Measurements from ENCODE around the gene MRM2. TPM values are rescaled to one million over a fixed set of nuclear protein-coding genes. Genes with fewer than 3 reads are reported as not detected.

Gene MRM2
- 10 to 100 TPM; 19.9 to 39.7 (median 23.7) TPM for total RNA-seq

DNA sequence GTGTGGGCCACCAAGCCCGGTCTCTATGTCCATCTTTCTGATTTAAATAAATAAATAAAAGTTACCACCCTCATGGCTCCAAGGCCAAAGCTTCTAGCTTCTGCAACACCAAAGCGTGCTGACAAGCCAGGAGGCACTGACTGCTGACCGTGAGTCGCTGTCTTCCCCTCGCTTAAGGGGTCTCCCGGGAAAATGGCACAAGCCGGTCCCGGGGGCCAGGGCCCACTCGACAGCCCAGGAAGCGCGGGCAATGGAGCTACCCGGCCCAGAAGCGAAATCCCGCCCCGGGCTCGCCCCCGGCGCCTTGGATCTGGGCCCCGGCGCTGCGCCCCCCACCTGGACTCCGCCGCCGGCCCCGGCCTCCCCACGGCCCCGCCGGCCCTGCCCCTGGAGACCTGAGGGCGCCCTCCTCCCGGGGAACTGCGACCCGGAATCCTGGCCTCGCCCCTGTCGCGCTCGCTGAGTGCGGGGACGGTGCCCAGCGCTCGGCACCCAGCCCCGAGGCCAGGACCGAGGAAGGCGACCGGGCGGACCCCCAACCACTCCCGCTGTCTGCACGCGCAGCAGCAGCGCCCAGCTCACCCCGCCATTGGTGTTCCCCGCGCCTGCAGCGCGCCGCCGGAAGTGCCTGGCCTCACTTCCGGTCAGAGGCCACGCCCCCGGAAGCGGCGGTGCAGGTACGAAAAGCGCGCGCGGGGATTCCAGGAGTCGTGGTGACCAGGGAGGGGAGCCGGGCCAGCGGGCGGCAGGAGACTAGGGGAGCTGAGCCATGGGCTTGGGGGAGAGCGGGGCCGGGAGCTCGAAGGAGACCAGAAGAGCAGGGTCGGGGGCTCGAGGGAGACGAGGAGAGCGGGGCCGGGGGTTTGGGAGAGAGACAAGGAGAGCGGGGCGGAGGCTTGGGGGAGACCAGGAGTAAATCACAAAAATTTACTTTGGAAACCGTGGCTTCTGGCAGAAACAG, at the start of gene MRM2, which contains the start of gene NUDT1:
Gene MRM2, minus strand, starts transcription at position 626 of the 961 bp plus-strand sequence. Its CDS starts 36 bp downstream, at position 590.
Gene NUDT1, plus strand, starts transcription at position 647 of the 961 bp plus-strand sequence. CDS start 2,349 bp downstream, outside the sequence.
- Histone ChIP-seq H3K4me1 (replicated peaks in 1 of 2) (peaks cover 6 to 10% of the 10 kb centered on the region in 2 donors), H3K4me3 (peak within 1 kb of the TSS; percentile 92 to 100 (median 98)), H3K27ac (peak within 1 kb of the TSS; percentile 74 to 87)
- 0 to 8% (median 0%) methylated on average over 1 to 6 of the region's 81 CpGs; no CpG with 5 or more reads in 3 of the 10 experiments for WGBS, 10 experiments
- in situ Hi-C loops (cut with MboI; ENCODE audit: low pct_unique_long_range_greater_than_20kb in 2 of 9, low sequenced_read_pairs in 9 of 9, unreplicated experiment in 9 of 9), result loop anchor here in 1 of 9 experiments (25.0 kb wide), 1 partner anchor 580 kb away; the partner anchor contains the start of gene ELFN1
- peak; percentile 95 to 98 (median 96) for ATAC-seq (replicated peaks in 6 of 8)

DNA sequence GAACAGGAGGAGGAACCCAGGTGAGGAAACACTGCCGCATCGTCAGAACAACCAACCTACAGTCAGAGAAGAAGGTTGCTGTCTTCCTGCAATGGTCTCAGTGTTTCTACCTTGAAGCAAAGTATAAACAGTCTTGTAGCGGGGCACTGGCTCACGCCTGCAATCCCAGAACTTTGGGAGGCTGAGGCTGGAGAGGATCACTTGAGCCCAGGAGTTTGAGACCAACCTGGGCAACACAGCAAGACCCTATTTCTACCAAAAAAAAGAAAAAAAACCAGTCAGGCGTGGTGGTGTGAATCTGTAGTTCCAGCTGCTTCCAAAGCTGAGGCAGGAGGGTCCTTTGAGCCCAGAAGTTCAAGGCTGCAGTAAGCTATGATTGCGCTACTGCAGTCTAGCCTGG, 48.9 kb upstream of the MRM2 start:
- Histone ChIP-seq H3K4me1 (replicated peaks in 1 of 2) (peaks cover 1 to 2% of the 10 kb centered on the region in 2 donors), H3K4me3 (no peak overlapping the region), H3K27ac (no peak overlapping the region)
- WGBS, 10 experiments, result 87 to 100% (median 100%) methylated on average over 1 to 4 of the region's 6 CpGs; no CpG with 5 or more reads in 3 of the 10 experiments
- in situ Hi-C loops (cut with MboI; ENCODE audit: low pct_unique_long_range_greater_than_20kb in 2 of 9, low sequenced_read_pairs in 9 of 9, unreplicated experiment in 9 of 9), result no loop called here
- ATAC-seq (replicated peaks in 6 of 8), result no peak

DNA sequence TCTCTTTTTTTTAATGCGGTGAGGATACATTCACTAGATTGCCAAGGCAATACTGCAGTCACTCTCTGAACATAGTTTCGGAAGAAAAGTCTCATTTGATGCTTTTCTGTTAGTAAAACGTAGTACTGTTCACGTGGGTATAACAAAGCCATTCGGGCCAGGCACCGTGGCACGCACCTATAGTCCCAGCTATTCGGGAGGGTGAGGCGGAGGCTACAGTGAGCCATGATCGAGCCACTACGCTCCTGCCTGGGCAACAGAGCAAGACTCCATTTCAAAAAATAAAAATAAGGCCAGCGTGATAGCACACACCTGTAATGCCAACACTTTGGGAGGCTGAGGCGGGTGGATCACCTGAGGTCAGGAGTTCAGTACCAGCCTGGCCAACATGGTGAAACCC, 47.6 kb upstream of the MRM2 start:
- Histone ChIP-seq H3K27ac (no peak overlapping the region), H3K4me1 (replicated peaks in 1 of 2) (no peaks in the 10 kb centered on the region), H3K4me3 (no peak overlapping the region)
- 57 to 100% (median 83%) methylated on average over 1 to 9 of the region's 13 CpGs for WGBS, 10 experiments
- no peak for ATAC-seq (replicated peaks in 6 of 8)
- in situ Hi-C loops (cut with MboI; ENCODE audit: low pct_unique_long_range_greater_than_20kb in 2 of 9, low sequenced_read_pairs in 9 of 9, unreplicated experiment in 9 of 9), result no loop called here

DNA sequence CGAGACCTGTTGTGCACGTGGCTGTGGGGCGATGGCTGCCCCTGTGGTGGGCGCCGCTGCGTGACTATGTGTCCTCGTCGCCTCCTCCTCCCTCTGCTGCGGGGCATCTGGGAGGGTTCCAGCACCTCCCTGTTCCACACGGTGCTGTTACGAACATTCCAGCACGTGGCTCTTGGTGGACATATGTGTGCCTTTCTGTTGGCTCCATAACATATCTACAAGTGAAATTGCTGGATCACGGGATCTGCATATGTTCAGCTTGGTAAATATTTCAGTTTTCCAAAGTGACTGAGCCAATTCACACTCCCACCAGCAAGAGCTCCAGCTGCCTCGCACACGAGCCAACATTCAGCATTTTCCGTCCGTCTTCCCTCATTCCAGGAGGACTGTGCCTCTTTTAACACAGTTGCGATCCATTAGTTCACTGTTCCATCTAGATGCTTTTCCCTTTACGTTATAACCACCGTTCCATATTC, 47.1 kb upstream of the MRM2 start:
- peak in 2 of 8 experiments; percentile 86 to 87 for ATAC-seq (replicated peaks in 6 of 8)
- H3K4me3 ChIP-seq, result no peak overlapping the region
- H3K27ac ChIP-seq, result no peak overlapping the region
- WGBS, 10 experiments, result 35 to 97% (median 86%) methylated on average over 1 to 14 of the region's 20 CpGs
- no peaks in the 10 kb centered on the region for H3K4me1 ChIP-seq (replicated peaks in 1 of 2)
- in situ Hi-C loops (cut with MboI; ENCODE audit: low pct_unique_long_range_greater_than_20kb in 2 of 9, low sequenced_read_pairs in 9 of 9, unreplicated experiment in 9 of 9), result no loop called here

DNA sequence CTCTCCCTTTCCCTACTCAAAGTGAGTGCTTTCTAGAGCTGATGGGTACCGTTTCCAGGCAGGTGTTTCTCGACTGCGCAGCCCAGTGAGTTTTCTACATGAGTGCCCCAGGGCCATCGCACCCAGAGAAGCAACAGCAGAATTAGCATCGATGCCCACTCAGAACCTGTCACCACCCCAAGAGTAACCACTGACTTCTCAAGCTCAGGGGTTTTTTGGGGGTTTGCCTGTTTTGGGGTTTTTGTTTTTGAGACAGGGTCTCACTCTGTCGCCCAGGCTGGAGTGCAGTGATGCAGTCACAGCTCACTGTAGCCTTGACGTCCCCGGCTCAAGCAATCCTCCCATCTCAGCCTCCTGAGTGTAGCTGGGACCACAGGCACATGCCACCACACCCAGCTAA, 46.5 kb upstream of the MRM2 start:
- ATAC-seq (replicated peaks in 6 of 8), result no peak
- Histone ChIP-seq H3K4me3 (no peak overlapping the region), H3K4me1 (replicated peaks in 1 of 2) (no peaks in the 10 kb centered on the region), H3K27ac (no peak overlapping the region)
- in situ Hi-C loops (cut with MboI; ENCODE audit: low pct_unique_long_range_greater_than_20kb in 2 of 9, low sequenced_read_pairs in 9 of 9, unreplicated experiment in 9 of 9), result no loop called here
- WGBS, 10 experiments, result 68 to 100% (median 77%) methylated on average over 1 to 4 of the region's 8 CpGs; no CpG with 5 or more reads in 5 of the 10 experiments

DNA sequence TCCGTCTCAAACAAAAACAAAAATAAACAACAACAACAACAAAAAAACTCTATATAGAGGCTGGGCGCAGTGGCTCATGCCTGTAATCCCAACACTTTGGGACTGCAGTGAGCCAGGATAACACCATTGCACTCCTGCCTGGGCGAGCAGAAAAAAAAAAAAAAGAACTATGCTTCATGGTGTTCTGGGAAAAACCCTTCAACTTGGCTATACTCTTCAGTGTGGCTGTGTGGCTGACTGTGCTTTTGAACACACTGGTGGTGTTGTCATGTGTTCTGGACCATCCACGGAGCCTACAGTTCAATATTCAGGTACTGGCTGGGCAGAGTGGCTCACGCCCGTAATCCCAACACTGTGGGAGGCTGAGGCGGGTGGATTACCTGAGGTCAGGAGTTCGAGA, 45.7 kb upstream of the MRM2 start:
- H3K4me3 ChIP-seq, result no peak overlapping the region
- WGBS, 10 experiments, result 71 to 100% (median 100%) methylated on average over 1 to 7 of the region's 8 CpGs; no CpG with 5 or more reads in 1 of the 10 experiments
- H3K4me1 ChIP-seq (replicated peaks in 1 of 2), result no peaks in the 10 kb centered on the region
- in situ Hi-C loops (cut with MboI; ENCODE audit: low pct_unique_long_range_greater_than_20kb in 2 of 9, low sequenced_read_pairs in 9 of 9, unreplicated experiment in 9 of 9), result no loop called here
- H3K27ac ChIP-seq, result no peak overlapping the region
- ATAC-seq (replicated peaks in 6 of 8), result no peak

DNA sequence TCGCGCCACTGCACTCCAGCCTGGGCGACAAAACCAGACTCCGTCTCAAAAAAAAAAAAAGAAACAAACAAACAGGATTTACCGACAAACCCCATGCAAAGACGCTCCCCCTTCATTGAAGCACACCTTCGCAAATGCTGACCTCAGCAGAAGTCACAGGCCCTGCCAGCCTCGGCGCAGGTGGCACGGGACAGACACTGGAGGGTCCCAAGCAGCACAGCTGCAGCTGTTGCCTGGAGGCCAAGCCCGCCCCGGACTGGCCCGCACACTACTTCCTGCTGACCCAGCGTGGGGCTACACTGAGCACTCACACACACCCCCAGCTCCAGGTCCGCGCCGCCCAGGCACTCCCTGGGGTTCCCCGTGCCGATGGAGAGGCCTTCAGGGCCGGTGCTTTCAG, 41.1 kb upstream of the MRM2 start:
- Histone ChIP-seq H3K4me3 (no peak overlapping the region), H3K4me1 (replicated peaks in 1 of 2) (peaks cover 10 to 21% of the 10 kb centered on the region in 2 donors), H3K27ac (no peak overlapping the region)
- in situ Hi-C loops (cut with MboI; ENCODE audit: low pct_unique_long_range_greater_than_20kb in 2 of 9, low sequenced_read_pairs in 9 of 9, unreplicated experiment in 9 of 9), result no loop called here
- 63 to 90% (median 70%) methylated on average over 2 to 5 of the region's 20 CpGs; no CpG with 5 or more reads in 7 of the 10 experiments for WGBS, 10 experiments
- no peak for ATAC-seq (replicated peaks in 6 of 8)

DNA sequence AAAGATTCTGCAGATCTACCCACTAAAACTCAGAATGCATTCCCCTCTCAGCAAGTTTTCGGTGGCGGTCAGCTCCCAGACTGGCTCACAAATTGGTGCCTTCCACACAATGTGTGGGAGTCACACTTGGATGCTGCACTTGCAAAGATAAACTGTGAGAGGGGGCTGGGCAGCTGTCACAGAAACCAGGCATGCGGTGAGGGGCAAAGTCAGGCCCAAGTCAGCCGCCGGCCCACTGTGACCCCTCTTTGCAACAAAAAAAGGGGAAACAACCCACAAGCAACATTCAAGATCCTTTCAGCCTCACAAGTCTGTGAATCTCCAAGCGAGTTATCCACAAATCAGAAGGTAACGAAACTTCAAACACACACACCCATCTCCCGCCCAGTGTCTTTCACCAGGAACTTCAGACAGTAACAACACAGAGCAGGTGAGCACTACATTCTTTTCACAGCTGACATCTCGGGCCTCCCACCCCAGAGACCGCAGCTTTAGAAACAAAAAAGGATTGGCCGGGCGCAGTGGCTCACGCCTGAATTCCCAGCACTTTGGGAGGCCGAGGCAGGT, 40.3 kb upstream of the MRM2 start:
- H3K4me3 ChIP-seq, result no peak overlapping the region
- peaks cover 10 to 21% of the 10 kb centered on the region in 2 donors for H3K4me1 ChIP-seq (replicated peaks in 1 of 2)
- H3K27ac ChIP-seq, result no peak overlapping the region
- no peak for ATAC-seq (replicated peaks in 6 of 8)
- WGBS, 10 experiments, result 62 to 100% (median 80%) methylated on average over 1 to 5 of the region's 14 CpGs; no CpG with 5 or more reads in 5 of the 10 experiments
- in situ Hi-C loops (cut with MboI; ENCODE audit: low pct_unique_long_range_greater_than_20kb in 2 of 9, low sequenced_read_pairs in 9 of 9, unreplicated experiment in 9 of 9), result no loop called here

DNA sequence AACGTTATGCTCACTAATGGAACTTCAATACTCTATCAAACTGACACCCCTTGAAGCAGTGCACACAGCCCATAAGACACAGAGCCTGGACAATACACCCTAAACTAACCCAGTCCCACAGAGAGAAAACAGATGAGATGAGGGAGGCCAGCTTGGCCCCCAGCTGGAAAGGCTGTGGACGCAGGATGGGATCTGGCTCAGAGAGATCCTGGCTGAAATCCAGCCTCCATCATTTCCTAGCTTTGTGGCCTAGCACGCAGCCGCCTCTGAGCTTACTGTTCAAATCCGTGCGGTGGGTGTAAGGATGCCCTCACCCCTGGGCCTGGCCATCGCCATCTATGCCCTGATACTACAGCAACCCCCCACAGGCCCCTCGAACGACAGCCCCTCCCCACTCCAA, 39.5 kb upstream of the MRM2 start:
- H3K4me3 ChIP-seq, result no peak overlapping the region
- peaks cover 10 to 21% of the 10 kb centered on the region in 2 donors for H3K4me1 ChIP-seq (replicated peaks in 1 of 2)
- in situ Hi-C loops (cut with MboI; ENCODE audit: low pct_unique_long_range_greater_than_20kb in 2 of 9, low sequenced_read_pairs in 9 of 9, unreplicated experiment in 9 of 9), result no loop called here
- WGBS, 10 experiments, result 0 to 50% (median 34%) methylated on average over 1 of the region's 9 CpGs; no CpG with 5 or more reads in 4 of the 10 experiments
- peak in 5 of 8 experiments; percentile 18 to 49 (median 25) for ATAC-seq (replicated peaks in 6 of 8)
- H3K27ac ChIP-seq, result no peak overlapping the region

DNA sequence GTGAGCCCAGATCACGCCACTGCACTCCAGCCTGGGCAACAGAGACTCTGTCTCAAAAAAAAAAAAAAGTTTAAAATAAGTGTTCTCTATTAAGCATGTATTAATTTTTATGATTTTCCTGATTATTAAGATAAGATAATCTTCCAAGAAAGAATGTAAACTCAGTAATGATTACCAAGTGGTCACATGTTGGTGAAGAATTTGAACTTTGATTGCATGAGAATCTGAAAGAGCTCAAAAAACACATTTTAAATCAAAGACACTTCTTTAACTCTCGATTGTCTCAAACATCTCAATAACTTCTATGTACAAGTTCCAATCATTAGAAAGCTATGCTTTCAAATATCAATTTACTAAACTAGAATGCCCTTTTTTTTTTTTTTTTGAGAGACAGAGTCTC, 38.4 kb upstream of the MRM2 start:
- Histone ChIP-seq H3K4me3 (no peak overlapping the region), H3K4me1 (replicated peaks in 1 of 2) (peaks cover 10 to 21% of the 10 kb centered on the region in 2 donors), H3K27ac (no peak overlapping the region)
- no peak for ATAC-seq (replicated peaks in 6 of 8)
- in situ Hi-C loops (cut with MboI; ENCODE audit: low pct_unique_long_range_greater_than_20kb in 2 of 9, low sequenced_read_pairs in 9 of 9, unreplicated experiment in 9 of 9), result no loop called here
- WGBS, 10 experiments, result 67 to 100% (median 100%) methylated on average over 1 to 2 of the region's 2 CpGs; no CpG with 5 or more reads in 1 of the 10 experiments

DNA sequence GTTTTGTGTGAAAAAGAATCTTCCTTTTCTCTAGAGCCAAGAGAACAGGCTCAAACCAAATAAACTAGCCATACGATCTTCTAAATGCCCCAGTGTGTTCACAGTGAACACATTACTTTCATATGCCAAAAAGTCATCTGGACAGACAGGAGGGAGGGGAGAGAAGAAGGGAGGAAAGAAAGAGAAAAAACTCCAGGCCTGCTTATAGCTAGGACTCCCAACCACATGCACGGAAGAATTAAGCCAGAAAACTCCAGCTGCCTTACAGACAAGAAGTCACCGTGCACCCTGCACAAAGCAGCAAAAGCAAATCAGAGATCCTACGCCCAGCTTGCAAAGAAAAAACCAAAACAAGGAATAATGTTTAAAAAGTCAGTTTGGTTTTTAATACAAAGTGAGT, 37.9 kb upstream of the MRM2 start:
- ATAC-seq (replicated peaks in 6 of 8), result peak in 2 of 8 experiments; percentile 36 to 64
- no peak overlapping the region for H3K4me3 ChIP-seq
- no peak overlapping the region for H3K27ac ChIP-seq
- peaks cover 10 to 21% of the 10 kb centered on the region in 2 donors for H3K4me1 ChIP-seq (replicated peaks in 1 of 2)
- WGBS, 10 experiments, result 60 to 100% (median 77%) methylated on average over 1 to 4 of the region's 4 CpGs
- in situ Hi-C loops (cut with MboI; ENCODE audit: low pct_unique_long_range_greater_than_20kb in 2 of 9, low sequenced_read_pairs in 9 of 9, unreplicated experiment in 9 of 9), result no loop called here

DNA sequence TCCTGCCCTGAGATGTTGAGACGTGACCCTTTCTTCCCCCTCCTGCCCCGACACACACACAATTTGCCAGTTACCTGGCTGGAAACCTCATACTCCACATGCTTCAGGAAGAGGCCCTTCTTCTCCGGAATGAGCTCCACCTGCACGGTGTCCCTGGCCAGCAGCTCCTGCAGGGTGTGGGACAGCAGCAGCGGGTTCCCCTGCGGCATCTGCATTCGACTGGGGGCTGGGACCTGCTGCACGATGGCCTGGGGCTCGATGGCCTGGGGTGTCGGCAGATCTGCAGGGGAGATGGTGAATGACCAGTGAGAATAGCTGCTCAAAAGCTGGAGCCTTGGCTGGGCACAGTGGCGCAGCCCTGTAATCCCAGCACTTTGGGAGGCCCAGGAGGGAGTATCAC, 36.0 kb upstream of the MRM2 start:
- Histone ChIP-seq H3K27ac (no peak overlapping the region), H3K4me1 (replicated peaks in 1 of 2) (peaks cover 10 to 21% of the 10 kb centered on the region in 2 donors), H3K4me3 (no peak overlapping the region)
- in situ Hi-C loops (cut with MboI; ENCODE audit: low pct_unique_long_range_greater_than_20kb in 2 of 9, low sequenced_read_pairs in 9 of 9, unreplicated experiment in 9 of 9), result no loop called here
- no peak for ATAC-seq (replicated peaks in 6 of 8)
- WGBS, 10 experiments, result 80 to 100% methylated on average over 3 to 6 of the region's 11 CpGs; no CpG with 5 or more reads in 8 of the 10 experiments

DNA sequence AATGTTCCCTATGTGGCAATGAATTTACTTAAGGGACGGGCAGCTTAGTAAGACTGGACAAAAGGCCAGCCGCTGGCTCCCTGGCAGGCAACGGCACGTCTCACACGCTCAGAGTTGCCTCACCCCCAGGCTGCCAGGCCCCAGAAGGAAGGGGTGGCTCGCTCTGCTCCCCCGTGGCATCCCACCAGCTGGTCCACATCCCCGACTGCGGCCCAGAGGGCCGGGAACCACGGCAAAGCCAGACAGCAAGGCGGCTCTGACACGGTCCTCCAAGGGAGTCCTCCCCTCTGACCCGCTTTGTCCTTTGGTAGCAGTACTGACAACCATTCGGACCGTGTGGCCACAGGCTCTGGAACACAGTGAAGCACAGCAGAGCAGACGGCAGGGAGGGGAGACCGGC, 34.1 kb upstream of the MRM2 start:
- WGBS, 10 experiments, result 80 to 100% (median 98%) methylated on average over 1 to 8 of the region's 18 CpGs; no CpG with 5 or more reads in 6 of the 10 experiments
- in situ Hi-C loops (cut with MboI; ENCODE audit: low pct_unique_long_range_greater_than_20kb in 2 of 9, low sequenced_read_pairs in 9 of 9, unreplicated experiment in 9 of 9), result no loop called here
- no peak overlapping the region for H3K4me3 ChIP-seq

More for the DNA sequence above, 34.1 kb upstream of the MRM2 start:
- no peak overlapping the region for H3K27ac ChIP-seq
- H3K4me1 ChIP-seq (replicated peaks in 1 of 2), result peaks cover 2 to 8% of the 10 kb centered on the region in 2 donors
- ATAC-seq (replicated peaks in 6 of 8), result no peak
